Fibroblast of peridontal ligament (primary cell): ENCODE results near the gene PDPR.
"Not testable (repeated sequence)": the region's sequence is repeated elsewhere in the genome, so short reads cannot be mapped to it uniquely, and the experiment has no call there.

Experiments
- DNase-seq: peaks from one replicate; pipeline ENCODE4 v3.0.0-alpha.2; 2010; ENCODE audit errors: extremely low read depth

PDPR gene

DNA sequence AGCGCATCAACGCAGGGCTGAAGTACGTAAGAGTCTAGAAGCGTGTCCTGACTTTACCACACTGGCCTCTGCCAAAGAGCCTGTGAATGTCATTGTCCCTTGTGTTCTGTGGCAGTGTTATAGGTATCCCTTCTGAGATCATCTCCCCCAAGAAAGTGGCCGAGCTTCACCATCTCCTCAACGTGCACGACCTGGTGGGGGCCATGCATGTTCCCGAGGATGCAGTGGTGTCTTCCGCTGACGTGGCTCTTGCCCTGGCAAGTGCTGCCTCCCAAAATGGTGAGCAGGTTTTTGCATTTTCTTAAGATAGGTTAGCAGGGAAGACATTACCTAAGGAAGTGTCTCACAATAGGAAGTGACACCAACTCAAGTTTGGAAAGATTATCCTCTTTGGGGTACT lies 14.7 kb downstream of the PDPR start:
- not testable (repeated sequence) for DNase-seq

DNA sequence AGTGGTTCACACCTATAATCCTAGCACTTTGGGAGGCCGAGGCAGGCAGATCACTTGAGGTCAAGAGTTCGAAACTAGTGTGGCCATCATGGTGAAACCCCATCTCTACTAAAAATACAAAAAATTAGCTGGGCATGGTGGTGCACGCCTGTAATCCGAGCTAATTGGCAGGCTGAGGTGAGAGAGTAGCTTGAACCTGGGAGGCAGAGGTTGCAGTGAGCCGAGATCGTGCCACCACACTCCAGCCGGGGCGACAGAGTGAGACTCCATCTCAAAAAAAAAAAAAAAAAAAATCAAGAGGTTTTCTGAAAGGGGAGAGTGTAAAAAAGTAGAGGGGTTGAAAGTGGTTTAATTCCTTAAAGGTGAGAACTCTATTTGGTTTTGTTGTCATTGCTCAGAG lies 21.7 kb downstream of the PDPR start:
- DNase-seq: not testable (repeated sequence)

DNA sequence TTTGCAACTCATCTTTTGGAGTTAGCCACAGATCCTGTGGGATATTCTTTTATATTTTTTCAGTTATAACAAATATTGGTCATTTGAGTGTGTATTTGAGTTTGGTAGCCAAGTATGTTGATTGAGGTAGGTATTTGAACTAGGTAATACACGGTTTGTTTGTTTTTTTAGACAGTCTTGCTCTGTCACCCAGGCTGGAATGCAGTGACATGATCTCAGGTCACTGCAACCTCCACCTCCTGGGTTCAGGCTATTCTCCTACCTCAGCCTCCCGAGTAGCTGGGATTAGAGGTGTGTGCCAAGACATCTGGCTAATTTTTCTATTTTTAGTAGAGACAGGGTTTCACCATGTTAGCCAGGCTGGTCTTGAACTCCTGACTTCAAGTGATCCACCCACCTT lies 22.5 kb downstream of the PDPR start:
- DNase-seq: not testable (repeated sequence)

DNA sequence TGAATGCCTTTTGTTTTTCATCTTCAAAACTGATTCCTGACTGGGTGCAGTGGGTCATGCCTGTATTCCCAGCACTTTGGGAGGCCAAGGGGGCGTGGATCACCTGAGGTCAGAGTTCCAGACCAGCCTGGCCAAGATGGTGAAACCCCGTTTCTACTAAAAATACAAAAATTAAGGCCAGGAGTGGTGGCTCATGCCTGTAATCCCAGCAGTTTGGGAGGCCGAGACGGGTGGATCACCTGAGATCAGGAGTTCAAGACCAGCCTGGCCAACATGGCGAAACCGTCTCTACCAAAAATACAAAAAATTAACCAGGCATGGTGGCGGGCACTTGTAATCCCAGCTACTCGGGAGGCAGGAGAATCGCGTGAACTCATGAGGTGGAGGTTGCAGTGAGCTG lies 28.6 kb downstream of the PDPR start:
- DNase-seq: not testable (repeated sequence)

DNA sequence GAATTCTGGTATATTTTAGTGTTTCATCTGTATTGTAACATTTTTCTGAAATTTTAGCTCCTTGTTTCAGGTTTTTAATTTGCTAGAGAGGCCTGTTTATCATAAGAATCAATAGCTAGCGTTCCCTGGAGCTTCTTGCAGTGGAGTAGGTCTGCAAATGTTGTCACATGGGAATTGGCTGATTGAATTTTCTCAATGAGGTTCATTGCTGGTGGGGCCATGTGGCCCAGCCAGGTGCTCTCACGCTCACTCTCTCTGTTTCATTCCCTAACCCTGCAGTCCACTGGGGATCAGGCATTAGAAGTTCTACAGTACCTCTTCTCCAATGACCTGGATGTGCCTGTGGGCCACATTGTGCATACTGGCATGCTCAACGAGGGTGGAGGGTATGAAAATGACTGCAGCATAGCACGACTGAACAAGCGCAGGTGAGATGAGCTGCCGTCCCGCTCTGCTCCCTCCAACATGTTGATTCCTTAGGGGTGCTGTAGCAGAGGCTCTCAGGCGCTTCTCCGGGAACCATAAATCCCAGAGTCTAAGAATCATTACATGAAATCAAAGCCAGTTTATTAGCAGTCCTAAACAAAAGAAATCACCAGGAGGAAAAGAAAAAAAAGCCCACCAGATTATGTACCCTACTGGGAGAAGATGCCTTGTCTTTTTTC lies 29.2 kb downstream of the PDPR start:
- DNase-seq: not testable (repeated sequence)

DNA sequence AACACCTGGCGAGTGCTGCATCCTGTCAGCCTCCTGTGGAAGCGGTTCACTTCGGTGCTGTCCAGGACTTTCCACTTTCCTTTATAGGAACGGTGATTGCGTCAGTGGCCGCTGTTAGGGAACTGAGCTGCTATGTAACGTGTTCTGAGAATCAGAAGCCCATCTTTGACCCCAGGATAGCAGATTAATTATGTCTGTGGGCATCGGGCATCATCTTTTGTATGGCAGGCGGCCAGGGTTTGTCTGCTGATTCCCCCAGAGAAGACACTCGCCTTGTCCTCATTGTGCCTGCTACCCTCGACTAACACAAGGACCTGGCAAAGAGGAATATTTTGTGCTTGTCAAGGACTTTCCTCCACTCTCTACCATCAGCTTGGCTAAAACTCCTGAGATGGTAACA lies 33.7 kb downstream of the PDPR start:
- DNase-seq: not testable (repeated sequence)

DNA sequence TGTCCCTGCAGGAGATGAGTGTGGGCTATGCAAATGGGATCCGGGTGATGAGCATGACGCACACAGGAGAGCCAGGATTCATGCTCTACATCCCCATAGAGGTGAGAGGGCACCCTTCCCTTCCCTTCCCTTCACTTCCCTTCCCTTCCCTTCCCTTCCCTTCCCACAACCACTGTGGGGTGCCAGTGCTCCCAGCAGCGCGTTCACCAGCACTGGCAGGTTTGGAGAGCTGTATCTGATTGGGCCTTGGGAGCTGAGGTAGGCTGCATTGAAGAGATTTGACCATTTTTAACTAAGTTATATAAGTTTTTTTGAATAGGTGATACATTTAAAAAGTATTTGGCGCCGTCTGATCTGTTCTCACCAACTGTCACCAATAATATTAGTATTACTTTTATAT lies 34.3 kb downstream of the PDPR start:
- DNase-seq: not testable (repeated sequence)

DNA sequence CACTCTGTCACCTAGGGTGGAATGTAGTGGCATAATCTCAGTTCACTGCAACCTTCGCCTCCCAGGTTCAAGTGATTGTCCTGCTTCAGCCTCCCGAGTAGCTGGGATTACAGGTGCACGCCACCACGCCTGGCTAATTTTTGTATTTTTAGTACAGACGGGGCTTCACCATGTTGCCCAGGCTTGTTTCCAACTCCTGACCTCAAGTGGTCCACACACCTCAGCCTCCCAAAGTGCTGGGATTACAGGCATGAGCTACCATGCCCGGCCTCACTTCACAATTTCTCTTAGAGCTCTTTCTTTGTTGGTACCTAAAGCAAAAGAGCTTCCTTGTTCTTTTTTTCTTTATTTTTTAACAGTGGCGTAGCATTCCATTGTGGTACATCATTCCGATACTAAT lies 35.2 kb downstream of the PDPR start:
- DNase-seq: not testable (repeated sequence)

DNA sequence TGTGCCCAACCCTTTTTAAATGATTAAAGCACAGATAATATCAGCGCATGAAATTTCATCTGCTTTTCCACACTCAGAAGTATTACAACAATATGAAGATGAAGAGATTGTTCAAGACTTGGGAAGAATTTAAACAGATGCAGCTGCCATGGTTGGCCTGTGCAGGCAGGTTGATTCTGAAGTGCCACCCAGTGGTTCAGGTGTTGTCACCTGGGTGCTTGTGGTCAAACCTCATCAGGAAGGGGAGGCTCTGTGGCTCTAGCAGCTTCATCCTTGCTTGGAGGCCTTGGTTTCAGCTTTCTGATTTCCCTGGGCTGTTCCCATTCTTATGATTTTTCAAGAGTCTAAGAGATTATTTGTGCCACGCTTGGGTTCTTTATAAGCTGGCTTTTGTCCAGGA lies 37.3 kb downstream of the PDPR start:
- no peak for DNase-seq

DNA sequence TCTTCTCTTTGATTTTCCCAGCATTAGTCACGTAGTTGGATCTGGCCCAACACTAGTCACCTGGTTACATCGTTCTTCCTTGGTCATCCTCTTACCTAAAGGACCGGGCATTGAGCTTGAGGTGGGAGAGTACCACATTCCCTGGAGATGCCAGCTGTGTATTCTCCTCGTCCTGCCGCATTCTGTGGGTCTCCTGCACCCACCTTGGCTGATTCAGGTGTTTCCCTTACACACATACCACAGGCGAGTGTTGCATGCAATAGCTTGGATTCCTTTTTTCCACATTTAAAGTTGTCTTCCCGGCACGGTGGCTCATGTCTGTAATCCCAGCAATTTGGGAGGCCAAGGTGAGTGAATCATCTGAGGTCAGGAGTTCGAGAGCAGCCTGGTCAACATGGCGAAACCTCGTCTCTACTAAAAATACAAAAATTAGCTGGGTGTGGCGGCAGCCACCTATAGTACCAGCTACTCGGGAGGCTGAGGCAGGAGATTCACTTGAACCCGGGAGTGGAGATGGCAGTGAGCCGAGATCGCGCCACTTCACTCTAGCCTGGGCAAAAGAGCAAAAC lies 37.9 kb downstream of the PDPR start:
- DNase-seq: no peak

DNA sequence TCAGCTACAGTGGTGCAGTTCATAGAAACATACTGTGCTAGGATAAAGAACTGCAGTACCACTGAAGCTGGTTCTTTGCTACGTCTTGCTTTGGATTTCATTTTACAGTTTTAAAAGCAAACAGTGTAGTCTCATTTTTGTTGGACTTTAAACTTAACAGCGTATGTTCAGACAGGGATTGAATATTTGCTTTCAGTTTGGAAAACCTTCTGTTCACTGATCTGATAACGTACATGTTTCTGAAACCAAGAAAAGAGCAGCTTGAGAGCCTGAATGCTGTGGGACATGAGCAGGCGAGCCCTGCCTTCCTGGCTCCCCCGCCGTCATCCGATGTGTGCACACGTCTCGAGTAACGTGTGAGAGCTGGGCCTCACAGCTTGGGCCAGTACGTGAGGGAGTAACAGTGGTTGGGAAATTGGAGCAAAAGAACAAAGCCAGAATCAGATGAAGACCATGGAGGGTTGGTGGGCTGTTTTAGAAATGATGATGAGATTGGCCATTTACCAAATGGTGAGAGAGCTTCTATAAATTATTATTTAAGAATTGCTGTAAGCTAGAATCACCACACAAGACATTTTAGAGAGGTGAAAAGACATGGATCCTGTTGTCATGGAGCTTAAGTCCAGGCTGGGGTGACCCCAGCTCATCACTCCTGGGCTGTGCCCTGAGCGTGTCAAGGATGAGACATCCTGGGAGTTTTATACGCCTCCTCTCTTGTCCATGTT lies 38.6 kb downstream of the PDPR start:
- no peak for DNase-seq

DNA sequence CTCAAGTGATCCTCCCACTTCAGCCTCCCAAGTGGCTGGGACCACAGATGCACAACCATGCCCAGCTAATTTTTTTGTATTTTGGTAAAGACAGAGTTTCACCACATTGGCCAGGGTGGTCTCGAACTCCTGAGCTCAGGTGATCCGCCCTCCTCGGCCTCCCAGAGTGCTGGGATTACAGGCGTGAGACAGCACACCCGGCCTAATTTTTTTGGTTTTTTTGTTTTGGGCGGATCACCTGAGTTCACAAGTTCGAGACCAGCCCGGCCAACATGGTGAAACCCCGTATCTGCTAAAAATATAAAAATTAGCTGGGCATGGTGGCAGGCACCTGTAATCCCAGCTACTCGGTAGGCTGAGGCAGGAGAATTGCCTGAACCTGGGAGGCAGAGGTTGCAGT lies 40.6 kb downstream of the PDPR start:
- not testable (repeated sequence) for DNase-seq

DNA sequence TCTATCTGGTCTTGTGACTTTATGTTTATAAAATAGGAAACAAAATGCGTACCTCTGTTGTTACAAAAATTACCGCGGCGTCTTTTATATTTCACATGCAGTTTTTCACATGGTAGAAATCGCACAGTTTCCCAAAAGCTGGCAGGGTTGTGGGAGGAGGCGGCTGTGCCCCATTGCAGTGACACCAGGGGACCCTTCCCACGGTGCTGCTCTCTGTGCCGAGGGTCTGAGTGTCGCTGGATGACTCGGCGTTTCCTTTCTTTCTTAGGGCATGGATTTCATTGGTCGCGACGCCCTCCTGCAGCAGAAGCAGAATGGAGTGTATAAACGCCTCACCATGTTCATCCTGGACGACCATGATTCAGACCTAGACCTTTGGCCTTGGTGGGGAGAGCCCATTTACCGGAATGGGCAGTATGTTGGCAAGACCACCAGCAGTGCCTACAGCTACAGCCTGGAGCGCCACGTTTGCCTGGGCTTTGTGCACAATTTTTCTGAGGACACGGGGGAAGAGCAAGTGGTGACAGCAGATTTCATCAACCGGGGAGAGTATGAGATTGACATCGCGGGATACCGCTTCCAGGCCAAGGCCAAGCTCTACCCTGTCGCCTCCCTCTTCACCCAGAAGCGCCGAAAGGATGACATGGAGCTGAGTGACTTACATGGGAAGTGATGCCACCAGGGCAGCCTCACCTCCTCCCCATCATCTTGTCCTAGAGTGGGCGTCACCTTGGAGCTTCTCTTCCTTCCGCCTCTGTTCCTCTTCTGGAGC lies 42.3 kb downstream of the PDPR start:
- no peak for DNase-seq

DNA sequence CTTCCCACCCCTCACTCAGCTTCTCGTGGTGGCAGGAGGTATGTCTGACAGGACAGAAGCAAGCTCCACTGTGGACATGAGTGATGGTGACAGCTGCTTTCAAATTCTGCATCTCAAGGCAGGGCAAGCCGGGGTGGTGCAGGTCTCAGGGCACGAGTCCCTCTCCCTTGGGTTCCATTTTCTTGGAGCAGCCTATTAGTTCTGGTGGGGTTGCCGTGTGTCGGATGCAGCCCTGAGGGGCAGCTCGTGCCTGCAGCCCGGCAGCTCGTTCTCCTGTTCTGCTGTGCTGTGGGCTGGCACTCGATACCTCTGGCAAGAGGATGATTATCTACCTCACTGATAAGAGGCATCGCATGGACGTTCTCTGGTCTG lies 43.0 kb downstream of the PDPR start:
- DNase-seq: no peak

DNA sequence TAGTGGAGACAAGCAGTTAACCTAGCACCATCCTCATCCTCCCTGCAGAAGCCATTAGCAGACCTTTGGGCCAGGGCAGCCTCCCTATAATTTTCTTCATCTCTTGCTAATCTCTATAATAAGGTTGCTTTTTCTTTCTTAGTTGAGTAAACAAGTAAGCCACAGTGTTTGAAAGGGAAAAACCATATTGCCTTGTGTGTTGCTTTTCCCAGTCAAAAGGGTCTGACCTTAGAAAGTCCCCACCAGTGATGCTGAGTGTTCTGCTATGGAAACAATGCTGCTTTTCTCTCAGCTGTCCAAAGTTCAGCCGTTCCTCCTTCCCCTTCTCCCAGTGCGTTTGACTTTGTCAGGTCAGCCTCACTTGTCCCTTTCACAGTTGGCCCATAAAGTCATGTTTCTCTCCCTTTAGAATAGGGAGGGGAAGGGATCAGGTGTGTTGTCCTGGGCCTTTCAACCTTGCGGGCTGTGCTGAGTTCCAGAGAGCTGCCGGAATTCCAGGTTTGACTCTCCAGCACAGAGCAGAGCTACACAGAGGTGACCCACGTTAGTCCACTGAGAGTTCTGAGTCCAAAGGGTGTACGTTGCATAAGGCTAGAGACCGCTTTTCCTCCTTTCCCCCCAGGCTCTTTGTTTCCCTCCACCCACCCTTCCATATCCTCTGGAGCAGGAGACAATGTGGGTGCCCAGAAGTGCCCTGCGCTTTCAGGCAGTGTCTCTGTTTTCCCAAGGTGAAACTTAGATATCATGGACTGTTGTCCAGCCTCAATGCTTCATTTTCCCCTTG lies 43.5 kb downstream of the PDPR start:
- DNase-seq: no peak

DNA sequence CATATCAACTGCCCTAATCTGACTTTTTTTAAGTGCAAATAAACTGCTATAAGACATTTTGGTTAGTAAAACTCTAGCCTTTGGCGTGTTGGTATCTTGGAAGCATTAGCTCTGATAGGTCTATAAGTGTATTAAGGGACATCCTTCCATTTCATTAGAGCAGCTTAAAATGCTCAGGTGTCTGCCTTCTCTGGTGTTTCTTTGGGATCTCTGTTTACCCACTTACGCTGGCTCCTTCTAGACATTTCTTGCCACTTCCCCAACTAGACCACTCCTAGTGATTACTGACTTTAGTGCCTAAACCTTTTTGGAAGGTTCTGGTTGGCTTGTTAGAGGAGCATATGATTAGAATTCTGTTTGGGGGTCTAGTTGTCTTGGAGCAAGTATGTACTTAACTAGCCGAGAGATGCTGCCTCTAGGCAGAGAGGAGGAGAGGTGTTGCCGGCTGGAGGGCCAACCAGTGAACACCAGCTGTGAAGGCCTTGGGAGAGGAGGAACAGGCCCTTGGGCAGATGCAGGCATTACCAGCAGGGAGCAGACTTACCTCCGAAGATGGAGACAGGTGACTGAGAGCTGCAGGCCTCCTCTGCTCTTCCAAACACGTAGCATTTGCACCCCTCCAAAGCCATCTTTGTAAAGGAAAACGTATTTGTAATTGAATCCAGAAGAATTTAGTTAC lies 44.3 kb downstream of the PDPR start:
- DNase-seq: no peak

DNA sequence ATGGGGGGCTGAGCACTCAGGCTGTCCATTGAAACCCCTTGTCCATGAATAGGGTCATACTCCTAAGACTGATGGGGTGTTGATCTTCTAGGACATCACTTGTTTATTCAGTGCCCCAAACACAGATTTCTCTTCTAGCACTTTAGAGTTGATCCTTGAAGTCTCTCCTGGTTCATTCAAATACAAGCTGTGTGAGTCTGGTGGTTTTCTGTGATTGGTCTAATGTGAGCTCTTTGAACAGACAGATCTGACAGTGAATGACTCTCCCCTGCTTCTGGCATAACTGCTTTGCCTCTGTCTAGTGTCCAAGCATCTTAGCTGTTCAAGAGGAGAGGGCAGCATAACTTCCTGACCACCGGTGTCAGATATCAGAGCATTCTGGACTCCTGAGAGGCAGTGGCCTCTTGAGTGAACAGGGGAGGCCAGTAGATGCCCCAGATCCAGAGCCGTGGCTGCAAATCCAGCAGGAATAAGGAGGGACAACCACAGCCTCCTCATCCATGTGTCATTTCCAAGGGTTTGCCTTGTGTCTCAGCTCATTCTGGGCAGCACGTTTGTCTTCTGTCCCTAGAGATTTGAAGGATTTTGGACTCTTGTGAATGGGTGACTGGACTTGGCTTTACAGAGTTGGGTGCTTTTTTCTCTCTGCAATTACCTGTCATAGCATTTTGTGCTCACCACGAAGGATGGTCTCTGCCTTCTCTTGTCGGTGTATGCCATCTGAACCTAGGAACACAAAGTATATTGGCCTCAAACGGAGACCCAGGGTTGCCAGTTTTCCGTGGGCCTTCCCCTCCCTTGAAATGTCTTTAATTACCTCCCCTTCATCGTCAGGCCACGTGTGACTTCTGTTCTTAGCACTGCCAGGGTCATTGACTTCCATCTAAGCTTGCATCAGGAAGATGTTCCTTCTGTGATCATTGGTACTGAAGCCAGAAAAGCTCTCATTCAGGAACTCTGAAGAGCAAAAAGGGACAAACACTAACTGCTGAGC lies 45.5 kb downstream of the PDPR start:
- peak; percentile 26 for DNase-seq

DNA sequence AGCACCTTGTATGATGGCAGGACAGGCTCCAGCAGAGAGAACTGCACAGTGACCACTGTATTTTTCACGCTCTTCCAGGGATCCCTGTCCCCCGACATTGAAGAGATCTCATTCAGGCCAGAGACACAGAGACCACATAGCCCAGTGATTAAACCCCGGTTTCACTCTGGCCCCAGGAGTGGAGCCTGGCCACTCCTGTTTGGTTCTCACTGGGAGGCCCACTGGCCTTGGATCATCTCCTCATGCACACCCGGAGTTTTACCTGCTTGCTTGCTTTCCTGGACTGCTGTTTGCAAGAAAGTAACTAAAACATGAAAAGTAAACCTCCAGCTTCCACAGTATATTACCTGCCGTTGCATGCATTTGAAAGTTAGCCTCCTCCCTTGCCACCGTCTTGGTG lies 46.3 kb downstream of the PDPR start:
- no peak for DNase-seq

DNA sequence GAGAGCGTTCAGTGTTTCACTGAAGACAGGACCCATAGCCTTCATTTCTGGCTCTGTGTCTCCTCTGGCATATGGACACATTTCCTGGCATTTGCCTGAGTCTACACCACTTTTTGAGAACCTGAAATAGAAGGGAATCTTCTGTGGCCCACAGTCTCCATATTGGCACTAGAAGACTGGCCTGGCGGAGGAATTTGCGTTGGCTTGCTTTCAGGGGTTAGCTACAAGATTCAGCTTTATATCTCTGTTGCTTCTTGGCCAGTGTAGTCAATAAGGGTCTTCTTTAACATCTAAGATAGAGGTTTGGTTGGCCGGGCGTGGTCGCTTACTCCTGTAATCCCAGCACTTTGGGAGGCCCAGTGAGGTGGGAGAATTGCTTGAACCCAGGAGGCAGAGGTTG lies 46.7 kb downstream of the PDPR start:
- DNase-seq: no peak

DNA sequence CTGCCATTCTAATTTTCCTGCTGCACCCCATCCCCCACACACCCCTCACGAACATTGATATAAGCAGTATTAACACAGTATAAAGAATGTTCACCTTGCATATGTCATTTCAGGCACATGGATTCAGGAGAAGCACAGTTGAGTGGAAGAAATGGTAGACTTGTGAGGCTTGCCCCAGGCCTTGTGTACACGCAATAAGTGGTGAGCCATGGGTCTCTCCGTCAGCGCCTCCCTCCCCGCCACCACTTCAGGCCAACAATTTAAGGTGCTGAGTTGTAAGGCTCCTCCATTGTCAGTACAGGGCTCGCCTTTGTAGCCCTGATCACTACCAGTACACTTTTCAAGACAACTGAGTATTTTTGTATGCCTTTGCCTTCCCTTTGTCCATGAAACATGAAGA lies 47.2 kb downstream of the PDPR start:
- no peak for DNase-seq
